GM21723 (cell line): ENCODE results near the gene ING3.

Experiments used
- ATAC-seq: cut with Tn5 transposase; IDR thresholded peaks from one replicate; pipeline ENCODE4 v1.9.1; 2021; ENCODE audit warnings: mild to moderate bottlenecking, moderate library complexity; ENCODE audit not compliant: unreplicated experiment

ING3 gene

GRCh38 chr7:120950539-120951308 lies at the start of gene ING3:
Gene ING3 (plus strand): TSS chr7:120950777. CDS start chr7:120950897, 120 bp downstream.
- ATAC-seq, result peak; percentile 98

- ATAC-seq, result no peak
These were observed 35.1 kb upstream of the ING3 start for GRCh38 chr7:120915314-120916105.

- no peak for ATAC-seq
These were observed 34.5 kb upstream of the ING3 start for GRCh38 chr7:120916121-120916520.

GRCh38 chr7:120916538-120916937 lies 34.0 kb upstream of the ING3 start:
- no peak for ATAC-seq

GRCh38 chr7:120919466-120919865 lies 31.1 kb upstream of the ING3 start:
- no peak for ATAC-seq

- ATAC-seq, result no peak
These were observed 30.5 kb upstream of the ING3 start for GRCh38 chr7:120920034-120920433.

GRCh38 chr7:120920591-120921274 lies 29.8 kb upstream of the ING3 start:
- ATAC-seq, result no peak

- ATAC-seq, result no peak
These were observed 25.7 kb upstream of the ING3 start for GRCh38 chr7:120924837-120925236.

- ATAC-seq, result no peak
These were observed 25.2 kb upstream of the ING3 start for GRCh38 chr7:120925392-120925791.

GRCh38 chr7:120926943-120927346 lies 23.6 kb upstream of the ING3 start:
- ATAC-seq, result no peak

- ATAC-seq, result peak; percentile 81
These were observed 23.0 kb upstream of the ING3 start for GRCh38 chr7:120927454-120928103.

GRCh38 chr7:120931243-120931642 lies 19.3 kb upstream of the ING3 start:
- ATAC-seq, result no peak

- no peak for ATAC-seq
These were observed 17.1 kb upstream of the ING3 start for GRCh38 chr7:120933475-120933874.

GRCh38 chr7:120939345-120939744 lies 11.2 kb upstream of the ING3 start:
- ATAC-seq, result no peak

GRCh38 chr7:120941064-120941463 lies 9.5 kb upstream of the ING3 start:
- no peak for ATAC-seq

GRCh38 chr7:120941856-120942255 lies 8.7 kb upstream of the ING3 start:
- no peak for ATAC-seq

- no peak for ATAC-seq
These were observed 7.7 kb upstream of the ING3 start for GRCh38 chr7:120942861-120943260.

GRCh38 chr7:120944826-120945562 lies 5.6 kb upstream of the ING3 start:
- ATAC-seq, result no peak

- no peak for ATAC-seq
These were observed 2.6 kb upstream of the ING3 start for GRCh38 chr7:120947980-120948379.

GRCh38 chr7:120949393-120949911 lies 1.1 kb upstream of the ING3 start:
- ATAC-seq, result no peak
